Tongue (tissue), 2 donors: ENCODE data around the gene SSR4. TPM values are rescaled to one million over a fixed set of nuclear protein-coding genes. Genes with fewer than 3 reads are reported as not detected.

Experiments used
- DNase-seq: peaks from one replicate; pipeline ENCODE4 v3.0.0-alpha.2; 2015
- total RNA-seq: library from RNA; depleted of rRNA; stranded (reverse); fragments of >200 nt; gene quantifications from one replicate; pipeline ENCODE4 v1.2.3, GENCODE V29; 2014

Gene SSR4
- total RNA-seq, 1 donor from 2014 or later, result 46.4 TPM

- no peak for DNase-seq
Measured at GRCh38 chrX:153769158-153769864, 25.2 kb upstream of the SSR4 start.

GRCh38 chrX:153769865-153770600 is 24.4 kb upstream of the SSR4 start:
- DNase-seq, result no peak

DNA sequence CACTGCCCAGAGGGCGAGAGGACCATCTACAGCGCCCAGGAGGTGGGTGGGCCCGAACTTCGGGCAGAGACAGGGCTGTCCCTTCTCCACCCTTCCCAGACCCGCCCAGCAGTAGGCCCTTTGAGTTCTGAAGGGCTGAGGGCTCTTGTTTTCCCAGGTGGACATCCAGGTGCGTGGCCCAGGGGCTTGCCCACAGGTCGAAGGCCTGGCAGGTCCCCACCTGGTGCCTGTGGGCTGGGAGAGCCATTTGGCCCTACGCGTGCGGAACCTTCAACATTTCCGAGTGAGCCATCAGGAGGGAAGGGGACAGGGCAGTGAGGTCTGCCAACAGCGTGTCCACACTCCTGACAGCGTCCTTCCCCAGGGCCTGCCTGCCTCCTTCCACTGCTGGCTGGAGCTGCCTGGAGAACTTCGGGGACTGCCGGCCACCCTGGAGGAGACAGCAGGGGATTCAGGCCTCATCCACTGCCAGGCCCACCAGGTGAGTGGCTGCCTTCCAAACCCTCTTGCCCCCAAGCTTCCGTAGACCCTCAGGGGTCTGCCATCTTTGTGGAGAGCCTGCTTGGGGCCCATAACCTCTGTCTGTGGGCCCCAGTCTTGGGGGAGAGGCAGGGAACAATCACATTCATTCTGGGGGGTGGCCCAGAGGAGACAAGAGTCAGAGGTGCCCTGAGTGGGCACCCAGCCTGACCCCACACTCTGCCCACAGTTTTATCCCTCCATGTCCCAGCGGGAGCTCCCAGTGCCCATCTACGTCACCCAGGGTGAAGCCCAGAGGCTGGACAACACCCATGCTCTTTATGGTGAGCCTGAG is 23.7 kb upstream of the SSR4 start:
- DNase-seq, result no peak

GRCh38 chrX:153771415-153772315 is 22.8 kb upstream of the SSR4 start:
- no peak for DNase-seq

- DNase-seq, result no peak
Measured at GRCh38 chrX:153772316-153773217, 21.9 kb upstream of the SSR4 start.

GRCh38 chrX:153773218-153773611 is 21.3 kb upstream of the SSR4 start:
- DNase-seq, result no peak

DNA sequence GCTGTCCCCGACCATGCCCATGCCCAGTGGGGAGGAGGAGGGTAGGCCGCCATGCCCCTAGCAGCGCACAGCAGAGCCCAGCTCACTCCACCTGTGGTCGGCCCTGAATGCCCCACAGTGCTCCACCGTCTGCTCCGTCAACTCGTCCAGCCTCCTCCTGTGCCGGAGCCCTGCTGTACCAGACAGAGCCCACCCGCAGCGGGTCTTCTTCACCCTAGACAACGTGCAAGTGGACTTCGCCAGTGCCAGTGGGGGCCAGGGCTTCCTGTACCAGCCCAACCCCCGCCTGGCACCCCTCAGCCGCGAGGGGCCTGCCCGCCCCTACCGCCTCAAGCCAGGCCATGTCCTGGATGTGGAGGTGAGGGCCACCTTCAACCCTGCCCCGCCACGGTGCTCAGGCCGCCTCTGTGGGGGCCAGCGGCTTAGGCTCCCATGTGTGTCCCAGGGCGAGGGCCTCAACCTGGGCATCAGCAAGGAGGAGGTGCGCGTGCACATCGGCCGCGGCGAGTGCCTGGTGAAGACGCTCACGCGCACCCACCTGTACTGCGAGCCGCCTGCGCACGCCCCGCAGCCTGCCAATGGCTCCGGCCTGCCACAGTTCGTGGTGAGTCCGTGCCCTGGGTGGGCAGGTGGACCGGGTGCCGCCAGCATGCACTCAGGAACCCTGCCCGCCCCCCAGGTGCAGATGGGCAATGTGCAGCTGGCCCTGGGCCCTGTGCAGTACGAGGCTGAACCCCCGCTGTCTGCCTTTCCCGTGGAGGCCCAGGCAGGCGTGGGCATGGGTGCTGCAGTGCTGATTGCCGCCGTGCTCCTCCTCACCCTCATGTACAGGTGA is 20.5 kb upstream of the SSR4 start:
- DNase-seq, result no peak

GRCh38 chrX:153774576-153775292 is 19.7 kb upstream of the SSR4 start:
- no peak for DNase-seq

GRCh38 chrX:153775293-153776119 is 19.0 kb upstream of the SSR4 start:
- no peak for DNase-seq

DNA sequence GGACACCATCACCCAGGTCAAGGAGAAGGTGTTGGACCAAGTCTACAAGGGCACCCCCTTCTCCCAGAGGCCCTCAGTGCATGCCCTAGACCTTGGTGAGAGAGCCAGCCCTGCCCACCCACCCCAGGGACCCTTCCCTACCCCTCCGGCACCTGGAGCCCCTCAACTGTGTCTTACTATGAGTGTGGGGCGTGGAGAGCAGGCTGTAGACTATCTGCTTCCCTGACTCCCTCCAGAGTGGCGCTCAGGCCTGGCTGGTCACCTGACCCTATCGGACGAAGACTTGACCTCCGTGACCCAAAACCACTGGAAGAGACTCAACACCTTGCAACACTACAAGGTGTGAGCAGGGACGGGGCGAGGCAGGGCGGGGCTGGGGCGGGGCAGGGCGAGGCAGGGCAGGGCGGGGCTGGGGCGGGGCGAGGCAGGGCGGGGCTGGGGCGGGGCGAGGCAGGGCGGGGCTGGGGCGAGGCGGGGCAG is 18.3 kb upstream of the SSR4 start:
- DNase-seq, result no peak

DNA sequence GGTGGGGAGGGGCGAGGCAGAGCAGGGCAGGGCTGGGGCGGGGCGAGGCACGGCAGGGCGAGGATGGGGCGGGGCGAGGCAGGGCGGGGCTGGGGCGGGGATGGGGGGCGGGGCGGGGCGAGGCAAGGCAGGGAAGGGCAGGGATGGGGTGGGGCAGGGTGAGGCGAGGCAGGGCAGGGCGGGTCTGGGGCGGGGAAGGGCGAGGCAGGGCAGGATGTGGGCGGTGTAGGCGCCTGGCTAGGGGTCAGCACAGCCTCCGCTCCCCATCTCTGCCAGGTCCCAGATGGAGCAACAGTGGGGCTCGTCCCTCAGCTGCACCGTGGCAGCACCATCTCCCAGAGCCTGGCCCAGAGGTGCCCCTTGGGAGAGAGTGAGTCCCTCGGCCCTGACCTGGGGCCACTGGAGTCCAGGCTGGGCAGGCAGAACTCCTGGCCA is 17.8 kb upstream of the SSR4 start:
- no peak for DNase-seq

DNA sequence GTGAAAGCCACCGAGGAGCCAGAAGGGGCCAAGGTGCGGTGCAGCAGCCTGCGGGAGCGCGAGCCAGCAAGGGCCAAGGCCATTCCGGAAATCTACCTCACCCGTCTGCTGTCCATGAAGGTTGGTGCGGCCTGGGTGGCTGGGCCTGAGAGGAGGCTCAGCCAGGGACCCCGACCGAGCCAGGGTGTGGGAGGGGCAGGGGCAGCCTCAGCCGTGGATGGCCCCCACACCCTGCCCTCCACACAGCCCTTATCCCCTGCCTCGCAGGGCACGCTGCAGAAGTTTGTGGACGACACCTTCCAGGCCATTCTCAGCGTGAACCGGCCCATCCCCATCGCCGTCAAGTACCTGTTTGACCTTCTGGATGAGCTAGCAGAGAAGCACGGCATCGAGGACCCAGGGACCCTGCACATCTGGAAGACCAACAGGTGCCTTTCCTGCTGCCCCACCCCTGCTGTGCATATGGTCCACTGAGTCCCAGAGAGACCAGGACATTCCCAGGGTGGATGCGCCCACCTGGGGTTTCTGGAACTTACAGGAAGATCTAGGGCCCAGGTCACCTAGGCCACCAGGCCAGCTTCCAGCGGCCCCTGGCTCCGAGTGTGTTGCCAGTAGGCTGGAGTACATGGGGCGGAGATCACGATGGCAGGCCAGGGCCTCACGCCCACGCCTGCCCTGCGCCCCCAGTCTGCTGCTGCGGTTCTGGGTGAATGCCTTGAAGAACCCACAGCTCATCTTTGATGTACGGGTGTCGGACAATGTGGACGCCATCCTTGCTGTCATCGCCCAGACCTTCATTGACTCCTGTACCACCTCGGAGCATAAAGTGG is 17.0 kb upstream of the SSR4 start:
- no peak for DNase-seq

- no peak for DNase-seq
Measured at GRCh38 chrX:153778181-153778580, 16.3 kb upstream of the SSR4 start.

DNA sequence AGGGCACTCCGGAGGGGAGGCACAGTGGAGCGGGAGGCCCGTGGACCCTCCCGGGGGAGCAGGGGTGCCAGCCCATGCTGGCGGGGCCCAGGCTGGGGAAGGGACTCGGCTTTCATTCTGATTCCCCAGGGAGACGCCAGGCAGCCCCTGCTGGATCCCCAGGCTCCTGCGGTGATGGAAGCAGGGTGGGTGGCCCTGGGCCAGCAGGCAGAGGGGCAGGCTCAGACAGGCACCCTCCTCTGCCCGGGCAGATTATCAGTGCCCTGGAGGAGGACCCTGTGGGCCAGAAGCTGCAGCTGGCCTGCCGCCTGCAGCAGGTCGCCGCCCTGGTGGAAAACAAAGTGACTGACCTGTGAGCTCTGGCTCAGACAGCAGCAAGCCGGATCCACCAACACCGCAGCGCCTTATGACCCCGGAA is 15.8 kb upstream of the SSR4 start:
- DNase-seq, result no peak

DNA sequence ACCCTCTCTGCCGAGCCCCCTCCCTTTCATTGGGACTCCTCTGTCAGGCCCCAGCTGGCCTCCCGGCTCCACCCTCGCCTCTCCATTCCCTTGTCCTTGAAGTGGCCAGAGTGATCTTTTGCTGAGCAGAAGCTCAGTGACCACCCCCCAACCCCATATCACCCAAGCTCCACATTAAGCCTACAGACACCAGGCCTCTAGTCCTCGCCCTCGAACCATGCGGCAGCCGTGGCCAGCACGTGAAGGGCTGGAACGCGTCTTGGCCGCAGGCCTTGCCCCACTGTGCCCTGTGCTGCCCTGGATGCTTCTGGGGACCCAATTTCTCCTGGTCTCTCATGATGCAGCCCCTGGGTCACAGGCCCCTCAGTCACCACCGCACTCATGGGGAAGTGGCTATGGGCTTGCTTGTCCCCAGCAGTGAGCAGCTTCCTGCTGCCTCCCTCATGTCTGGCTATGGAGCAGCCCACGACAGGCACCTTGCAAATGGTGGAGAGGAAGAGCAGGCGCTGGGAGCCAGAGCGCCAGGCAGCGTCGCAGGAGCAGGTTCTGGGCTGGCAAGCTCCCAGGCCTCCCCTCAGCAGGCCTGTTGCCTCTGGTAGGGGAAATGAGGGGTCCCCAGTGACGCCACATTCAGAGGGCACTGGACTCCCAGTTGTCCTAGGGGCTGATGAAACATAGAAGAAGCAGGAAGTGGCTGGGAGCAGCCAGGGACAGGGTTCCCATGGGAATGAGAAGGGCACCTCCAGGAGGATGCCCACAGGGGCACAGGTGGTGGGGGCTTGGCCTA is 14.4 kb upstream of the SSR4 start:
- DNase-seq, result no peak
